Measurements from ENCODE around the gene RESP18. TPM values are rescaled to one million over a fixed set of nuclear protein-coding genes. Genes with fewer than 3 reads are reported as not detected.
"Not testable (repeated sequence)": the region's sequence is repeated elsewhere in the genome, so short reads cannot be mapped to it uniquely, and the experiment has no call there.

The RESP18 gene
- total RNA-seq, 1 donor from 2014 or later = not detected

DNA sequence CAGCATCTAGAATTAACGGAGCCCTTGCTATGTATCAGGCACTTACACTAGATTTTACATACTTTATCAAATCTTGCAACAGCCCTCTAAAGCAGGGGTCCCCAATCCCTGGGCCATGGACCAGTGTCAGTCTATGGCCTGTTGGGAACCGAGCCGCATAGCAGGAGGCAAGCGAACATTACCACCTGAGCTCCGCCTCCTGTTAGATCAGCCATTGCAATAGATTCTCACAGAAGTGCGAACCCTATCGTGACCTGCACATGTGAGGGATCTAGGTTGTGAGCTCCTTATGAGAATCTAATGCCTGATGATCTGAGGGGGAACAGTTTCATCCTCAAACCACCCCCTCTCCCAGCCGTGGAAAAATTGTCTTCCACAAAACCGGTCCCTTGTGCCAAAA is 39.9 kb downstream of the RESP18 start:
- DNase-seq (ENCODE audit: low read depth in 2 of 2) = no peak

GRCh38 chr2:219291910-219292490 is 40.5 kb downstream of the RESP18 start:
- DNase-seq (ENCODE audit: low read depth in 2 of 2) = no peak

- no peak for DNase-seq (ENCODE audit: low read depth in 2 of 2)
Measured at GRCh38 chr2:219291394-219291793, 41.1 kb downstream of the RESP18 start.

- no peak for DNase-seq (ENCODE audit: low read depth in 2 of 2)
Measured at GRCh38 chr2:219290381-219291171, 42.0 kb downstream of the RESP18 start.

DNA sequence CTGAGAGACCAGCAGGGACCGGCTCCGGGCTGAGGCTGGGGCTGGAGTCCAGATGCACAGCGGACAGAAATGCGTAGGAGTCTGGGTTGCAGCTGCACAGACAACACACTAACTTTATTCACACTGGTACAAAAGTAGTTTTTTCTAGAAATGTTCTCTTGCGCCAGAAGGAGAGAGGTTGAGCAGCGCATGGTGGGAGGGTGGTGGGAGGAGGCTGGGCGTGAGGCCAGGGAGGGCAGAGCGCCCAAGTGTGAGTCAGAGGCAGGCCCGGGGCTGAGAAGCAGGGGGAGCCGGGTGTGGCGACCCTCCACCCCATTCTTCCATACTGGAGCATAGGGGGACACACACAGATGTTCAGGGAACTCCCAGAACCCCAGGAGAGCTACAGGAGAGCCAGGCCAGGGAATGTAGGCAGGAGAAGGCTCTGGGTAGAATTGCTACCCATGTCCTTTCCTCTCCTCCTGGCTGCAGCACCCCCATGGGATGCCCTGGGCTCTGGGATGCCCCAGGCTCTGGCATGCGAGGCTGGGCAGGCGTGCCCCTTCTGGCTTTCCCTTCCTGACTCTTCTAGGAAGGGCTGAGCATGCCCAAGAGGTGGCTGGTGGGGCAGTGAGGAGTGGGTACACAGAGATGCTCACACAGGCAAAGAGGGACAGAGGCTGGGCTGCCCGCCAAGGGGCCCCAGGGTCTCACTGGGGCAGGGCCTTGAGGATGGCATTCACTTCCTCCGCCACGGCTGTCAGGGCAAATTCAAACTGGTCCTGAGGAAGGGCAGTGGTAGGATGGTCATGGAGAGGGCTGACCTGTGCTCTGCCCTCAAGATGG is 42.8 kb downstream of the RESP18 start:
- peak in 1 of 2 donors; percentile 23 for DNase-seq (ENCODE audit: low read depth in 2 of 2)

GRCh38 chr2:219289195-219289536 is 43.4 kb downstream of the RESP18 start:
- no peak for DNase-seq (ENCODE audit: low read depth in 2 of 2)

DNA sequence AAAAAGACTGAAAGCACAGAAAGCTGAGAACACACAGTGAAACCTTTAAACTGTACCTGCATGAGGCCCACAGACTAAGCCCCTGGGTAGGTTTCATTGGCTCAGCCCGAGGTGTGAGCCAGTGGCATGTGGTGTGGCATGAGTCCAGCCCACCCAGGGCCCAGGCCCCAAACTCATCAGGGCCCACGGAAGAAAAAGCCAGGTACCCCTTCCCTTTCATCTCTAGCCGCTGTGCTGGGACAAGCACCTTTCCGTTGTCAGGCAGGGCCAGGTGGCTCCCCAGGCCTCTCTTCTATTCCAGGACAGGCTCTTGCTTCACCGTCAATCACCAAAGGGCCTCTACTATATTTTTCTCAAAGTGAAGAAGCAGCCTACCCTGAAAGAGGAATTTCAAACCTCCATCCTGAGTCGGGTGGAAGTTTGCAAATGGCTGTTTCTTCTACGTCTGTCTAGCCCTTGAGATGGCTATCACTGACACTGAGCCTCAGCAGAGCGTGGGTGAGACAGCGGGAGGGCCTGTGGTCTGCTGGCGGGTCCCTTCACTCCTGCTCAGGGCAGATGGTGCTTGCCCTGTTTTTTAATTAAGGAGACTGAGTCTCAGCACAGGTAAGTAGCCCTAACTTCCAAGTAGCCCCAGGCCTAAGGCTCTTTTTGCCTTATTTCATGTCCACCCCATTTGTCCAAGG is 44.8 kb downstream of the RESP18 start:
- no peak for DNase-seq (ENCODE audit: low read depth in 2 of 2)

- DNase-seq (ENCODE audit: low read depth in 2 of 2) = not testable (repeated sequence)
Measured at GRCh38 chr2:219287116-219287440, 45.5 kb downstream of the RESP18 start.

DNA sequence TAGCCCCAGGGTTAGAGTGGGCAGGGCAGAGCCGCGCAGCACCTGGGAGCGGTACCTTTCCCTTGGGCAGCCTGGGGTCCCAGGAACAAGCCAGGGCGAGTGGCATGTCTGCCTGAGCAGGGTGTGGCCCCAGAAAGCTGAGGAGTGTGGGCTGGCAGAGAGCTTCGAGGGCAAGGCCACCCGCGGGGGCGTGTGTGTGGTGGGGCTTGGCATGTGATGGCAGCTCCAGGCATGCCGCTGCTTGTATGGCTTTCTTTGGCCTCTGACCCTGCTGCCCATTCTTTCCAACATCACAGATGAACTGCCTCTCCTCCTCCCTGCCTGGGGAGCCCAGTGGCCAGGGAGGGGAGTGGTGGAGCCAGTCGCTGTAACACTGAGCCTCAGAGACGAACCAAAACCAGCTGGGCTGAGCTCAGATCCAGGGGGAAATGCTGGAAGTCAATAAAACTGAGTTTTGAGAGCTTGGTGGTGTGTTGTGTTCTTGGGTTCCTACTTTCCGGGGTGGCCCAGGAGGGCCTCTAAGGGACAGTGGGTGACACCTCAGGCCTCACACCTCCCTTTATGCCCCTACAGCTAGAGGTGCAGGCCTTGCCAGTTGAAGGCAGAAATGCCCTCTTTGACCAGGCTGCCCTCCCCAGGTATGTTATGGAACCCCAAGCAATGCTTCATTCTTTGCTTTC is 46.0 kb downstream of the RESP18 start:
- no peak for DNase-seq (ENCODE audit: low read depth in 2 of 2)

DNA sequence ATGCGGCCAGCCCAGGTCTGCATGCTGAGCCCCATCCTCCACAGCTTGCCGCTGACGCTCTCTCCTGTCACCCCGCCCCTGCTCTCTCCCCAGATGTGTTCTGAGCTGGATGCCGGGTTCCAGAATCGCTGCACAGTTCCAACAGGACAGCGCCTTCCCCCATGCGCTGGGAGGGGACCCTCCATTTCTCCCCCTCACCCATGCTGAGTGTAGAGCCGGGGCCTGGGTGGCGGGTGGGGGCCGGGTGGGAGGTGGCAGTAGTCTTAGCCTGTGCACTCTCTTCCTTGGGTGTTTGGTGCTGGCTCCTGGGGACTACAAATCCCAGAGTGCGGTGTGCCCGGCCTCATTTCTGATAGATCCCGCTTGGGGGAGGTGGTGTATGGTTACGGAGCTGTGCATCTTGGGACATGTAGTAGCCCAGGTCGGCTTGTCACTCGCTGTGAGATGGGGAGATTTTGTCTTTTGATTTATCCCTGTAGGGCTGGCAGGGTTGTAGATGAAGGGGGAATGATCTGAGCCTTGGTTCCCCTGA is 46.6 kb downstream of the RESP18 start:
- DNase-seq (ENCODE audit: low read depth in 2 of 2) = no peak

GRCh38 chr2:219285373-219285735 is 47.2 kb downstream of the RESP18 start:
- no peak for DNase-seq (ENCODE audit: low read depth in 2 of 2)

DNA sequence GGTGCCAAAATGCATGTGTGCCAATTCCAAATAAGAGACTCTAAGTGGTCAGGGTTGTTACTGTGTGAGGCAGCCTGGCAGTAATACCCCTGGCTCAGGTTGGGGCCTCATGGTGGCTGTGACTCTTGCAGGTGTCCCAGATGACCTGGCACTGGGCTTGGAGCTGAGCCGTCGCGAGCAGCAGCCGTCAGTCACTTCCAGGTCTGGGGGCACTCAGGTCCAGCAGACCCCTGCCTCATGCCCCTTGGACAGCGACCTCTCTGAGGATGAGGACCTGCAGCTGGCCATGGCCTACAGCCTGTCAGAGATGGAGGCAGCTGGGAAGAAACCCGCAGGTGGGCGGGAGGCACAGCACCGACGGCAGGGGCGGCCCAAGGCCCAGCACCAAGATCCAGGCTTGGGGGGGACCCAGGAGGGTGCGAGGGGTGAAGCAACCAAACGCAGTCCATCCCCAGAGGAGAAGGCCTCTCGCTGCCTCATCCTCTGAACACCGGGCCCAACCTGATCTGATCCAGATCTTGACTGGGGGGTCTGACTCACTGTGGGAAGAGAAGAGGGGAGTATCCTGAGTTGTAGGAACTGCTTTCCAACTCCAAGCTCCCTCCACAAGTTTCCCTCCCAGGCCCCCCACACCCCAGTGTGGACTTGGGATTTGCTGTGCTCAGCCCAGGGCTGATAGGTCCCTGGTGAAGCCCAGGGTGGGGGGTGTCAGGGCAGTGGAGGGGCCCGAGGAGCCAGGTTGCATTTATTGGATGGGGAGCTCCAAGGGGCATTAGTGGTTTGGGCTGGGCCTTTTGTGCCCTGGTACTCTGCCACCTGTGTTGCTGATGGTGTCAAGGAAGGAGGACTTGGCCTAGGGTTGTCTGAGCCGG is 47.8 kb downstream of the RESP18 start:
- DNase-seq (ENCODE audit: low read depth in 2 of 2) = no peak

- DNase-seq (ENCODE audit: low read depth in 2 of 2) = no peak
Measured at GRCh38 chr2:219282943-219283581, 49.5 kb downstream of the RESP18 start.

DNA sequence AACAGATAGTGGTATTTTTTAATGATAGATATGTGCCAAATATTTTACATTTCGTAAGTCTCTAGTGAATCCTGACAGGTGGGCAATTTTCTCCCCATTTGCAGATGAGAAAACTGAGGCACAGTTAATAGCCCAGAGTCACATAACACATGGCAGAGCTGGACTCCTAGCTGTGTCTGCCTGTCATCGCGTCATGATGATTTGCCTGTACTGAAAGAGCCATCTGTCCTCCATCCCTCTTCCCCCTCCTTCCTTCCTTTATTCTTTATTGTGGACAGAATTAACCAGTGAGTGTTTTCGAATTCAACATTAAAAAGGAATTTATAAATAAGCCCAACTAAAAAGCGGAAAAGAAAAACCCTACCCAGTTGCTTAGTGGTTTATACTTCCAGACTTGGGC is 50.2 kb downstream of the RESP18 start:
- DNase-seq (ENCODE audit: low read depth in 2 of 2) = no peak

DNA sequence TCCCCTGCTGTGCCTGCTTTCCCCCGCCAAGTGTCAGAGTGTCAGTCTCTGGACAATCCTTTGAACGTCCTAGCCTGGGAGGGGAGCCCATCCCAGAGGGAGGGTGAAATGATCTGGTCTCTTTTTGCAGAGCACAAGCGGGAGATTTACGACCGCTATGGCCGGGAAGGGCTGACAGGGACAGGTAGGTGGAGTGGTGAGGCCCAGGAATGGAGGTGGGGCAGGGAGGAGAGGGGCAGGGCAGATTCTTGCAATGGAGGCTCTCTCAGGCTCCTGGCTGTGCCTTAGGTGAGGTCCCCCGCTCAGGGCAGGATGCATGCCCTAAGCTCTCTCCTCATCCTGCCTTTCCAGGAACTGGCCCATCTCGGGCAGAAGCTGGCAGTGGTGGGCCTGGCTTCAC is 51.0 kb downstream of the RESP18 start:
- DNase-seq (ENCODE audit: low read depth in 2 of 2) = no peak

DNA sequence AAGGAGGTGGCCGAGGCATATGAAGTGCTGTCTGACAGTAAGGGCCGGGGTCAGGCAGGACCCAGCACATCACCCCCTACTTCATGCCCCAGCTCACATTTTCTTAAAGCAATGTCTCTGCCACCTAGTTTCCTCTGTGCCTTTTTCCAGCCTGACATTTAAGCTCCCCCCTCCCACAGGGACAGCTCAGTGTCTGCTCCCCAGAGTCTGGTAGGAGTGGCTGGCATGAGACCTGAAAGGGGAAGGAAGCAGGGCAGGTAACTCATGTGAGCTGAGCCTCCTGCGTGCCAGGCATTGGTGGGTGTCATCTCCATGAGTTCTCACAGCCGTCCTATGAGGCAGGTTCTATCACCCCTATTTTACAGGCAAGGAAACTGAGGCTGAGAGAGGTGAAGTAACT is 51.9 kb downstream of the RESP18 start:
- DNase-seq (ENCODE audit: low read depth in 2 of 2) = no peak

- DNase-seq (ENCODE audit: low read depth in 2 of 2) = no peak
Measured at GRCh38 chr2:219279916-219280516, 52.5 kb downstream of the RESP18 start.

GRCh38 chr2:219279151-219279915 is 53.2 kb downstream of the RESP18 start, which contains the start of gene DNAJB2:
DNAJB2 (plus strand) TSS chr2:219279366; CDS start chr2:219279834, 468 bp downstream.
- DNase-seq (ENCODE audit: low read depth in 2 of 2) = peak; percentile 91 to 98

Data from dermis microvascular lymphatic vessel endothelial cell (primary cell).